GM12878 (cell line): ENCODE results near the gene CD72. TPM values are rescaled to one million over a fixed set of nuclear protein-coding genes. Genes with fewer than 3 reads are reported as not detected.

Experiments used
- ATAC-seq: fragments of 200-7000 bp; cut with Tn5 transposase; 3 replicates; pipeline ENCODE4 v1.9.1; 2020; ENCODE audit warnings: mild to moderate bottlenecking, moderate library complexity
- BruUV-seq: library from RNA; stranded (reverse); fragments of 400-500 nt; replicated peaks from 2 replicates; lab custom pipeline; 2021; lab: Mats Ljungman, UMichigan
- CTCF ChIA-PET: fragments of 300-600 bp; sonication (Branson Sonifier 250); formaldehyde crosslinking; extraction: SDS; loops from one replicate; lab custom pipeline; 2021; ENCODE audit warnings: inconsistent platforms; lab: Yijun Ruan, JAX
- POLR2A ChIA-PET: fragments of 350-600 bp; formaldehyde crosslinking; extraction: SDS; loops from one replicate; lab custom pipeline; 2021; ENCODE audit warnings: inconsistent platforms; lab: Charles Lee
- RAD21 ChIA-PET: fragments of 300-600 bp; sonication (Branson Sonifier 250); formaldehyde crosslinking; loops from one replicate; lab custom pipeline; 2023; ENCODE audit warnings: antibody characterized with exemption; ENCODE audit not compliant: unreplicated experiment; lab: Charles Lee
- SMC1A ChIA-PET: fragments of 300-600 bp; sonication (Branson Sonifier 250); formaldehyde crosslinking; loops from one replicate; lab custom pipeline; 2023; ENCODE audit not compliant: unreplicated experiment, uncharacterized antibody; lab: Charles Lee
- DNase-seq: peaks from one replicate; pipeline ENCODE4 v3.0.0-alpha.2; 2011; ENCODE audit warnings: low read depth, low spot score
- FAIRE-seq: peaks from 3 replicates; lab custom pipeline; 2011; peaks lifted over from hg19 to GRCh38; lab: Jason Lieb, UNC
- H2AFZ ChIP-seq: 2 replicates; pipeline ENCODE4 v1.6.0; 2011; ENCODE audit warnings: low read depth, low read length, control low read depth; ENCODE audit not compliant: control insufficient read depth
- H3K27ac ChIP-seq: 2 replicates; pipeline ENCODE4 v1.5.1; 2011; ENCODE audit warnings: control low read depth; ENCODE audit not compliant: control insufficient read depth, insufficient read depth
- H3K27me3 ChIP-seq, 2 experiments: replicated peaks in 1 of 2; 2 replicates each; pipeline versions ENCODE4 v1.6.0 to v1.6.1; 2011; ENCODE audit warnings: low read length in 1 of 2; ENCODE audit not compliant: control insufficient read depth in 2 of 2, insufficient read depth in 2 of 2
- H3K36me3 ChIP-seq, 2 experiments: 2 replicates each; pipeline ENCODE4 v1.5.1; 2011; ENCODE audit warnings: low read length in 1 of 2; ENCODE audit not compliant: control insufficient read depth in 2 of 2, insufficient read depth in 2 of 2
- H3K4me1 ChIP-seq: 2 replicates; pipeline ENCODE4 v1.6.1; 2011; ENCODE audit warnings: mild to moderate bottlenecking, low read length, moderate library complexity, mixed read lengths; ENCODE audit not compliant: control insufficient read depth, insufficient read depth
- H3K4me2 ChIP-seq: 2 replicates; pipeline ENCODE4 v1.6.0; 2011; ENCODE audit warnings: control low read depth; ENCODE audit not compliant: control insufficient read depth, insufficient read depth
- H3K4me3 ChIP-seq: fragments of 200-600 bp; sonication (generic); 2 replicates; pipeline ENCODE4 v1.5.1; 2016
- H3K79me2 ChIP-seq: 2 replicates; pipeline ENCODE4 v1.6.0; 2011; ENCODE audit warnings: low read length; ENCODE audit not compliant: control insufficient read depth, insufficient read depth
- H3K9ac ChIP-seq: 2 replicates; pipeline ENCODE4 v1.8.0; 2011; ENCODE audit warnings: low read length, control low read depth, mixed read lengths; ENCODE audit not compliant: control insufficient read depth, insufficient read depth
- H3K9me3 ChIP-seq: replicated peaks from 3 replicates; pipeline ENCODE4 v1.5.1; 2011; ENCODE audit warnings: mild to moderate bottlenecking, low read length; ENCODE audit not compliant: control insufficient read depth, insufficient read depth
- H4K20me1 ChIP-seq: 2 replicates; pipeline ENCODE4 v1.6.0; 2011; ENCODE audit not compliant: control insufficient read depth, insufficient read depth
- BHLHE40 ChIP-seq, 2 experiments: fragments of 450-650 bp in 1 of 2; IDR thresholded peaks; 2 replicates each; pipeline ENCODE4 v1.6.1; 2011 to 2017; ENCODE audit warnings: low read depth in 2 of 2, borderline replicate concordance in 1 of 2, improper control_type of control experiment in 1 of 2, low read length in 1 of 2, mild to moderate bottlenecking in 1 of 2
- BRCA1 ChIP-seq: IDR thresholded peaks from 2 replicates; pipeline ENCODE4 v1.6.1; 2011; ENCODE audit warnings: low read depth, low read length, improper control_type of control experiment
- CEBPB ChIP-seq, 2 experiments: fragments of 150-350 bp in 1 of 2; IDR thresholded peaks; 2 replicates each; pipeline ENCODE4 v1.6.1; 2012 to 2014; ENCODE audit warnings: low read depth in 2 of 2, low read length in 2 of 2, borderline replicate concordance in 1 of 2, inconsistent platforms in 1 of 2
- CEBPZ ChIP-seq: fragments of 150-350 bp; IDR thresholded peaks from 2 replicates; pipeline ENCODE4 v1.6.1; 2016; ENCODE audit warnings: low read depth, low read length
- CHD1 ChIP-seq: IDR thresholded peaks from 2 replicates; pipeline ENCODE4 v1.6.1; 2012; ENCODE audit warnings: low read depth, low read length, improper control_type of control experiment
- HCFC1 ChIP-seq: fragments of 150-350 bp; IDR thresholded peaks from 2 replicates; pipeline ENCODE4 v1.6.1; 2014; ENCODE audit warnings: low read length
- JUND ChIP-seq: IDR thresholded peaks from 2 replicates; pipeline ENCODE4 v1.6.1; 2012; ENCODE audit warnings: low read depth, mild to moderate bottlenecking, low read length, improper control_type of control experiment, moderate library complexity
- MYB ChIP-seq: fragments of 150-350 bp; IDR thresholded peaks from 2 replicates; pipeline ENCODE4 v1.6.1; 2014; ENCODE audit warnings: mild to moderate bottlenecking, low read depth, low read length, borderline replicate concordance
- NBN ChIP-seq: fragments of 450-650 bp; IDR thresholded peaks from 2 replicates; pipeline ENCODE4 v1.6.1; 2016
- NFYB ChIP-seq: IDR thresholded peaks from 2 replicates; pipeline ENCODE4 v1.6.1; 2011; ENCODE audit warnings: low read depth, mild to moderate bottlenecking, low read length, improper control_type of control experiment, moderate library complexity; ENCODE audit not compliant: insufficient read depth
- SIN3A ChIP-seq: IDR thresholded peaks from 2 replicates; pipeline ENCODE4 v1.6.1; 2012; ENCODE audit warnings: low read depth, low read length, improper control_type of control experiment
- TCF3 ChIP-seq: IDR thresholded peaks from 2 replicates; pipeline ENCODE4 v1.6.1; 2012; ENCODE audit warnings: low read depth, mild to moderate bottlenecking, low read length, borderline replicate concordance; ENCODE audit not compliant: insufficient read depth
- ZBED1 ChIP-seq: IDR thresholded peaks from 2 replicates; pipeline ENCODE4 v1.6.1; 2016; ENCODE audit warnings: borderline replicate concordance
- WGBS: methylation state at CpG from one replicate; pipeline ENCODE4 v1.1.6; 2016; ENCODE audit warnings: low lambda C conversion rate; ENCODE audit not compliant: insufficient replicate concordance, insufficient coverage; ENCODE audit errors: missing lambda C conversion rate; 5-methylcytosine and 5-hydroxymethylcytosine counted together
- in situ Hi-C: fragments of 300-500 bp; cut with MboI; formaldehyde crosslinking; loops from 9 replicates; pipeline ENCODE4 v1.14.3; 2018; ENCODE audit warnings: mixed read lengths
- intact Hi-C: fragments of 100-400 bp; cut with micrococcal nuclease; formaldehyde crosslinking; loops from one replicate; pipeline ENCODE4 v1.14.2; 2022; ENCODE audit not compliant: unreplicated experiment
- polyA plus RNA-seq, 11 experiments: library from polyadenylated mRNA; depleted of rRNA in 4 of 11; unstranded in 6 of 11; stranded (reverse) in 5 of 11; fragments of >200 nt; fragmentation: Nextera tagmentation in 4 of 11; fragmentation: Illumina TruSeq in 1 of 11; extraction: Ambion mirVana in 4 of 11; extraction: Trizol in 1 of 11; gene quantifications; 1 replicate in 1 of 11; 2 replicates in 10 of 11; pipeline versions ENCODE4 v1.2.1 to v1.2.3, GENCODE V29; 2011 to 2016; ENCODE audit warnings: inconsistent platforms in 2 of 11, missing spikeins in 2 of 11, low read depth in 1 of 11
- total RNA-seq, 4 experiments: library from RNA; depleted of rRNA in 3 of 4; stranded (reverse); fragments of >200 nt in 3 of 4; fragmentation: Illumina TruSeq in 1 of 4; extraction: Trizol in 1 of 4; gene quantifications; 2 replicates each; pipeline versions ENCODE4 v1.2.1 to v1.2.3, GENCODE V29; 2013 to 2021
- TF ChIP-seq, protein P1 (sequence below): IDR thresholded peaks from 2 replicates; pipeline ENCODE4 v1.6.1; 2011; ENCODE audit warnings: mild to moderate bottlenecking, low read depth, low read length, moderate library complexity; ENCODE audit not compliant: insufficient replicate concordance

The CD72 gene
- total and polyA plus RNA-seq, 10 of the 15 experiments (the other 5 are each of a cell fraction or from before 2014, with no cell fraction given): 2.1 to 14.2 (median 4.4) TPM

DNA sequence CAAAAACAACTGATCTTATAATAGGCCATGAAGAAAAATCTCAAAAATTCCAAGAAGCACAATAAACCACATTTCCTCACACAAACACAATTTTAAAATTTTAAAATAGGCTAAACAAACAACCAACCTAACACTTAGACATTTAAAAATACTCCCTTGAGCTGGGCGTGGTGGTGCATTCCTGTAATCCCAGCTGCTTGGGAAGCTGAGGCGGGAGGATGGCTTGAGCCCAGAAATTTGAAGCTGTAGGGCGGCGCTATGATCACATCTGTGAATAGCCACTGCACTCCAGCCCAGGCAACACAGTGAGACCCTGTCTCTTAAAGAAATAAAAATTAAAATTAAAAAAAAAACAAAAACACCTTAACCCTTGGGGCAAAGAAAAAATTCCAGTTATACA lies 50.0 kb downstream of the CD72 start:
- H3K9me3 ChIP-seq: no peaks in the 10 kb centered on the region
- H3K79me2 ChIP-seq: no peaks in the 10 kb centered on the region
- FAIRE-seq (no peak), DNase-seq (no peak), ATAC-seq (no peak)
- no peaks in the 10 kb centered on the region for H3K36me3 ChIP-seq
- SMC1A ChIA-PET: interaction anchor here (0.7 to 1.5 kb wide), 2 partner anchors 124 to 243 kb away, joined by 3 to 4 read pairs; no protein-coding TSS in a partner anchor
- BruUV-seq: no TSS peak
- peaks cover 24% of the 10 kb centered on the region for H3K4me1 ChIP-seq
- H3K27me3 ChIP-seq: no peaks in the 10 kb centered on the region
- no peak overlapping the region for H3K4me2 ChIP-seq
- intact Hi-C loops: no loop called here
- in situ Hi-C loops: no loop called here
- H3K27ac ChIP-seq: no peak overlapping the region
- TF ChIP-seq, protein P1, sequence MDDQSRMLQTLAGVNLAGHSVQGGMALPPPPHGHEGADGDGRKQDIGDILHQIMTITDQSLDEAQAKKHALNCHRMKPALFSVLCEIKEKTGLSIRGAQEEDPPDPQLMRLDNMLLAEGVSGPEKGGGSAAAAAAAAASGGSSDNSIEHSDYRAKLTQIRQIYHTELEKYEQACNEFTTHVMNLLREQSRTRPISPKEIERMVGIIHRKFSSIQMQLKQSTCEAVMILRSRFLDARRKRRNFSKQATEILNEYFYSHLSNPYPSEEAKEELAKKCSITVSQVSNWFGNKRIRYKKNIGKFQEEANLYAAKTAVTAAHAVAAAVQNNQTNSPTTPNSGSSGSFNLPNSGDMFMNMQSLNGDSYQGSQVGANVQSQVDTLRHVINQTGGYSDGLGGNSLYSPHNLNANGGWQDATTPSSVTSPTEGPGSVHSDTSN: no peak
- no peak for TF ChIP-seq MYB
- TF ChIP-seq CEBPZ: no peak
- TF ChIP-seq SIN3A: no peak
- TF ChIP-seq TCF3: no peak
- TF ChIP-seq BRCA1: no peak
- TF ChIP-seq CEBPB (IDR thresholded peaks at IDR 0.05; ENCODE audit: borderline replicate concordance in 1 of 2, low read depth in 2 of 2, low read length in 2 of 2): no peak
- TF ChIP-seq JUND: no peak
- no peak for TF ChIP-seq HCFC1
- no peak for TF ChIP-seq ZBED1
- TF ChIP-seq NFYB: no peak
- no peak for TF ChIP-seq NBN
- no peak for TF ChIP-seq BHLHE40 (IDR thresholded peaks at IDR 0.05; ENCODE audit: borderline replicate concordance in 1 of 2, low read depth in 2 of 2, low read length in 1 of 2)
- TF ChIP-seq CHD1: no peak
- H3K4me3 ChIP-seq: no peak overlapping the region
- no peaks in the 10 kb centered on the region for H4K20me1 ChIP-seq
- CTCF ChIA-PET: interaction anchor here (0.6 to 1.4 kb wide), 4 partner anchors 32 to 437 kb away, joined by 3 to 6 read pairs (median 4); no protein-coding TSS in a partner anchor
- H2AFZ ChIP-seq: no peak overlapping the region
- H3K9ac ChIP-seq: no peak overlapping the region
- RAD21 ChIA-PET: no interaction called here
- WGBS: 99% methylated on average over 4 of the region's 4 CpGs
- POLR2A ChIA-PET: no interaction called here
